OCI-LY1 (cell line): ENCODE results near the gene OFD1.

Source experiments
- H2AFZ ChIP-seq: fragments of 200-600 bp; sonication (generic), shearing (Covaris generic); 2 replicates; pipeline ENCODE4 v1.6.0; 2014; ENCODE audit warnings: antibody characterized with exemption, mild to moderate bottlenecking, low read length
- H3F3A ChIP-seq: fragments of 200-600 bp; sonication (generic), shearing (Covaris generic); 2 replicates; pipeline ENCODE4 v1.6.0; 2014; ENCODE audit warnings: mild to moderate bottlenecking, antibody characterized with exemption, low read length, moderate library complexity; ENCODE audit not compliant: insufficient read depth
- H3K27ac ChIP-seq: fragments of 200-600 bp; sonication (generic); 2 replicates; pipeline ENCODE4 v1.5.1; 2014; ENCODE audit warnings: low read length, mixed run types, mild to moderate bottlenecking, low read depth; ENCODE audit not compliant: poor library complexity, severe bottlenecking
- H3K27me3 ChIP-seq: fragments of 200-600 bp; sonication (generic); 2 replicates; pipeline ENCODE4 v1.6.0; 2014; ENCODE audit warnings: antibody characterized with exemption, mild to moderate bottlenecking, low read length, moderate library complexity; ENCODE audit not compliant: insufficient read depth
- H3K36me3 ChIP-seq: fragments of 200-600 bp; sonication (generic); 2 replicates; pipeline ENCODE4 v1.6.1; 2014; ENCODE audit warnings: mild to moderate bottlenecking, antibody characterized with exemption, low read length, moderate library complexity, mixed read lengths; ENCODE audit not compliant: insufficient read depth
- H3K4me1 ChIP-seq: fragments of 200-600 bp; sonication (generic); 2 replicates; pipeline ENCODE4 v1.5.1; 2014; ENCODE audit warnings: mild to moderate bottlenecking, low read length, moderate library complexity; ENCODE audit not compliant: insufficient read depth, severe bottlenecking
- H3K4me2 ChIP-seq: fragments of 200-600 bp; sonication (generic), shearing (Covaris generic); 2 replicates; pipeline ENCODE4 v1.6.1; 2014; ENCODE audit warnings: low read length
- H3K4me3 ChIP-seq: fragments of 200-600 bp; sonication (generic); 2 replicates; pipeline ENCODE4 v1.5.1; 2014; ENCODE audit warnings: low read length, low read depth, mild to moderate bottlenecking, mixed read lengths; ENCODE audit not compliant: poor library complexity, severe bottlenecking
- H3K79me2 ChIP-seq: fragments of 200-600 bp; shearing (Covaris generic); 2 replicates; pipeline ENCODE4 v1.6.1; 2016; ENCODE audit warnings: mixed run types, low read length, mixed read lengths; ENCODE audit not compliant: insufficient read depth
- H3K9ac ChIP-seq: fragments of 200-600 bp; sonication (generic), shearing (Covaris generic); 2 replicates; pipeline ENCODE4 v1.6.1; 2014; ENCODE audit warnings: mild to moderate bottlenecking, low read length, mixed read lengths
- H3K9me2 ChIP-seq: fragments of 200-600 bp; sonication (generic), shearing (Covaris generic); 2 replicates; pipeline ENCODE4 v1.6.1; 2014; ENCODE audit warnings: low read depth, mild to moderate bottlenecking, low read length, mixed read lengths
- H3K9me3 ChIP-seq: fragments of 200-600 bp; shearing (Covaris generic); 2 replicates; pipeline ENCODE4 v1.6.1; 2014; ENCODE audit warnings: low read length, mixed read lengths
- H4K20me1 ChIP-seq: fragments of 200-600 bp; sonication (generic), shearing (Covaris generic); 2 replicates; pipeline ENCODE4 v1.6.0; 2016; ENCODE audit warnings: mild to moderate bottlenecking, low read length; ENCODE audit not compliant: insufficient read depth
- CTCF ChIP-seq: fragments of 200-600 bp; sonication (generic), shearing (Covaris generic); IDR thresholded peaks from 2 replicates; pipeline ENCODE4 v1.5.1; 2017; ENCODE audit warnings: mild to moderate bottlenecking, antibody characterized with exemption, low read length, moderate library complexity, mixed read lengths
- EZH2 ChIP-seq: fragments of 200-600 bp; sonication (generic), shearing (Covaris generic); IDR thresholded peaks from 2 replicates; pipeline ENCODE4 v1.8.0; 2017; ENCODE audit warnings: borderline replicate concordance, mixed run types, mild to moderate bottlenecking, antibody characterized with exemption, low read length, moderate library complexity, mixed read lengths

OFD1 gene

GRCh38 chrX:13734278-13735172 is at the start of gene OFD1, which contains the start of gene TRAPPC2:
OFD1 (plus strand) TSS chrX:13734748; CDS start chrX:13735072, 324 bp downstream.
TRAPPC2 (minus strand) TSS chrX:13734620; CDS start chrX:13719963, 14,657 bp downstream.
- H3K9me3 ChIP-seq: no peaks in the 10 kb centered on the region
- H4K20me1 ChIP-seq: no peaks in the 10 kb centered on the region
- TF ChIP-seq EZH2 (no peak), CTCF (no peak)
- no peaks in the 10 kb centered on the region for H3K27me3 ChIP-seq
- H3K9ac ChIP-seq: peak within 1 kb of the TSS; percentile 97
- peaks cover 44% of the 10 kb centered on the region for H3K79me2 ChIP-seq
- H3K4me3 ChIP-seq: peak within 1 kb of the TSS; percentile 77
- no peaks in the 10 kb centered on the region for H3F3A ChIP-seq
- peak within 1 kb of the TSS; percentile 93 for H3K4me2 ChIP-seq
- peaks cover 37% of the 10 kb centered on the region for H3K36me3 ChIP-seq
- no peaks in the 10 kb centered on the region for H3K9me2 ChIP-seq
- H3K27ac ChIP-seq: peak within 1 kb of the TSS; percentile 98
- H3K4me1 ChIP-seq: peaks cover 41% of the 10 kb centered on the region
- no peak within 1 kb of the TSS for H2AFZ ChIP-seq

GRCh38 chrX:13685126-13685763 is 49.3 kb upstream of the OFD1 start:
- H3K4me2 ChIP-seq: no peak overlapping the region
- TF ChIP-seq CTCF (no peak), EZH2 (no peak)
- no peaks in the 10 kb centered on the region for H3K9me3 ChIP-seq
- H3K4me1 ChIP-seq: peaks cover 13% of the 10 kb centered on the region
- no peak overlapping the region for H3K9ac ChIP-seq
- H3F3A ChIP-seq: no peaks in the 10 kb centered on the region
- no peaks in the 10 kb centered on the region for H4K20me1 ChIP-seq
- no peaks in the 10 kb centered on the region for H3K27me3 ChIP-seq
- no peak overlapping the region for H3K27ac ChIP-seq
- no peaks in the 10 kb centered on the region for H3K9me2 ChIP-seq
- H3K36me3 ChIP-seq: no peaks in the 10 kb centered on the region
- no peak overlapping the region for H2AFZ ChIP-seq
- H3K4me3 ChIP-seq: no peak overlapping the region
- peaks cover 11% of the 10 kb centered on the region for H3K79me2 ChIP-seq

- Histone ChIP-seq H3K4me3 (no peak overlapping the region), H3K27ac (no peak overlapping the region), H3K4me2 (no peak overlapping the region), H3K4me1 (peaks cover 33% of the 10 kb centered on the region), H3K79me2 (peaks cover 24% of the 10 kb centered on the region), H3K9ac (no peak overlapping the region), H3F3A (no peaks in the 10 kb centered on the region), H4K20me1 (no peaks in the 10 kb centered on the region), H3K27me3 (no peaks in the 10 kb centered on the region), H2AFZ (no peak overlapping the region), H3K9me2 (no peaks in the 10 kb centered on the region), H3K36me3 (no peaks in the 10 kb centered on the region), H3K9me3 (no peaks in the 10 kb centered on the region)
- TF ChIP-seq CTCF (no peak), EZH2 (no peak)
Measured at GRCh38 chrX:13687203-13687602, 47.3 kb upstream of the OFD1 start.
